Inferior parietal cortex (tissue), 1 donor: ENCODE data around the gene RPS21.

ENCODE experiments used
- DNase-seq: peaks from one replicate; pipeline ENCODE4 v3.0.0-alpha.2; 2016; ENCODE audit errors: extremely low spot score

RPS21 gene

DNA sequence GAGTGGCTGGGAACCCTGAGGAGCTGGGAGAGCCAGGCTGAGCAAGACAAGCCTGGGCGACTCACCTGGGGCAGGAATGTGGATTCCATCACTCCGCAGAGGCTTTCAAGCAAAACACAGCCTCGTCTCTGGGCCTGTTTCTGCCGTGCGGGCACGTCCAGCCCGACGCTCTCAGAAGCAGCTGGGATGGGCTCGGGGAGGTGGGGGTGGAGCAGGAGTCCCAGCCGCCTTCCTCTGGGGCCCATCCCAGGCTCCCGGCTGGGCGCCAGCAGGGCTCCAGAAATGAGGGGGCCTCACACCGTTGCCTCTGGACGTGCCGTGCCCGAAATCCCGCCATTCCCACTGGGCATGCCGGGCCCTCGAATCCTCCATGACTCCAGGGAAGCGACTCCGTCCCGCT lies 8.7 kb upstream of the RPS21 start:
- DNase-seq = no peak

GRCh38 chr20:62381202-62381797 lies 5.6 kb upstream of the RPS21 start:
- DNase-seq = no peak

- no peak for DNase-seq
Measured at GRCh38 chr20:62381842-62382241, 5.1 kb upstream of the RPS21 start.

- peak; percentile 74 for DNase-seq
Measured at GRCh38 chr20:62382306-62383198, 4.4 kb upstream of the RPS21 start.

GRCh38 chr20:62387219-62387913 lies 463 bp downstream of the RPS21 start:
- no peak for DNase-seq

DNA sequence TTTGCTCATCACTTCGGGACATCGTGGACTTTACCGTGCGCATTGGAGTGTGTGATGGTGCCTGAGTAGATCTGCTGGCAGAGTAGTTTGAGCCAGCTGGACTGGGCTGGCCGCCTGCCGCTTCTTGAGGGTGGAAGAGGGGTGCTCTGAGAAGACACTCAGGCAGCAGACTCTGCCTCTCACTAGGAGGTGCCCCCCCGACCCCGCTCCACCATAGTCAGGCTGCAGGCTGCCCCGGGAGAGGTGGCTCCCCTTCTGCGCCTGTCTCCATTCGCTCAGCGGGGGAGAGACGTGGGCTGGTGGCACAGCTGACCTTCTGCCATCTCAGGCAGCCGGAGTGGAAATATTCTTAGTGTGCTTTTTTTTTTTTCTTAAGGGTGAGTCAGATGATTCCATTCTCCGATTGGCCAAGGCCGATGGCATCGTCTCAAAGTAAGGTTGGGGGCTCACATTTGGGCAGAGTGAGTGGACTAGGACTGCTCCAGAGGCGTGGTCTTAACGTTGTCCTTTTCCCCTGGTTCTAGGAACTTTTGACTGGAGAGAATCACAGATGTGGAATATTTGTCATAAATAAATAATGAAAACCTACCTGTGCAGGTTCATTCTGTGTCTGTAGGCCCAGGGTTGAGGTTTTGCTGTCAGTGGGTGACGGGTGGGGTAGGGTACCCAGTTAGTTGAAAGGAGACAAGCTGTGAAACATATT lies 1.2 kb downstream of the RPS21 start:
- no peak for DNase-seq

GRCh38 chr20:62388839-62389600 lies 2.1 kb downstream of the RPS21 start:
- DNase-seq = no peak

DNA sequence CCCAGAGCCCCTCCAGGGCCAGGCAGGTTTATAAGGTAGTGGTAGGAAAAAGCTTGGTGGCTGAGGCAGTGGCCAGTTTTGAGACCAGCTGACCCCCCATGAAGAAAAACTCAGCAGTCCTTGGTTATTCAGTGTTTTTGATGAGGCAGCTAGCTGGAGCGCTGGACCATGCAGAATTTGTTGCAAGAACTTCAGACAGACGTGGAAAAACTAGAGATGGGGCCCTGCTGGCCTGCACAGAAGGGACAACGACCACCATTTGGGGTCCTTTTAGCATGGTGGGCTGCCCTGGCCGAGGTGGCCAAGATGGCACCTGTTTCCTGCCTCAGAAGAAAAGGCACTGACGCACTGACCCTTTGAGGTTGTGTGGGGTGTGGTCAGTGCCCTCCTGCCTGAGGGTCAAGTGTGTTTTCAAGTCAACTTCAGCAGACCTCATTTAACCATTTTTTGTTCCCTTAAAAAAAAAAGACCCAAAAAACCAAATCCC lies 2.7 kb downstream of the RPS21 start:
- DNase-seq = no peak

- DNase-seq = peak; percentile 50
Measured at GRCh38 chr20:62390317-62391164, 3.6 kb downstream of the RPS21 start.

GRCh38 chr20:62391165-62392076 lies 4.5 kb downstream of the RPS21 start:
- DNase-seq = no peak

GRCh38 chr20:62392077-62392418 lies 5.1 kb downstream of the RPS21 start:
- DNase-seq = no peak

DNA sequence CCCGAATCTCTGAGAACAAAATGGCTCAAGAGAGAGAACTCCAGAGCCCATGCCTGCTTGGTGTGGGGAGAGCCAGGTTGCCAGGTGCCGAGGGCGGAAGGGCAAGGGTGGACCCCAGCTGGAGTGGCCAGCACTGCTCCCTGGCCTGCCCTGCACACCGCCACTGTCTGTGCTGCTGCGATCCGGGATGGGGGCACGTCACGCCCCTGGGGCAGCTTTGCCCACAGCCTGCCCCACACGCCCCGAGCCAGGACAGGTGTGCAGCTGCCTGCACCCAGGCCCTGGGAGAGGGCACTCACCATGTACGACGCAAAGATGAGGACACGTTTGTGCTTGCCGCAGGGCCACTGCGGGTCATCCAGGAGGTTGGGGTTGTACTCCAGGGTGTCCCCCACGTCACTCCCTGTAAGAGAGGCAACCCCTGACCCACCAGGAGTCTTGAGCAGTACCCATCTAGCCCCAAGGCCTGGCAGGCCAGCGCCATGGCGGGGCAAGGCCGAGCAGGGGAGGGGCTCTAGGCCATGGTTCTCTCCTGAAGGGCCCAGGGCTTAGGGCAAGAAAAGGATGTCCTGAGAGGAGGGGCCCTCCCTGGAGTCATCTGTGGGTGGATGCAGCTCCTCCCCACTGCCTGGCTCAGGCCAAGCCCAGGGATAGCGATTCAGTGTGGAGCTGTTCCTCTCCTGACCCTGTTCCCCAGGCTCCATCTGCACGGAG lies 5.9 kb downstream of the RPS21 start:
- DNase-seq = no peak

DNA sequence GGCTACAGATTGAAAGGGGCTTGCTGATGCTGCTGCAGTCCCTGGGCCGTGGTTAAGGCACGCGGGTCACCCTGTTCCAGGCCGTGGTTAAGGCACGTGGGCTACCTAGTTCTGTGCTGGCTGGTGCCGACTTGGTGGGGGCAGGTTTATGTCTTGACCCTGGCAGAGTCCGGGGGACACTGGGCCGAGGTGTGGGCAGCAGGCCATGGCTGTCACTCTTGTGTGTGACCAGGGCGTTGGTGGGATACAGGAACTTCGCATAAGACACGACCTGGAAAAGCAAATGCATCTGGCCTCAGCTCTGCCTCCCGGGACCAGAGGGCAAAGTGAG lies 6.4 kb downstream of the RPS21 start:
- no peak for DNase-seq

DNA sequence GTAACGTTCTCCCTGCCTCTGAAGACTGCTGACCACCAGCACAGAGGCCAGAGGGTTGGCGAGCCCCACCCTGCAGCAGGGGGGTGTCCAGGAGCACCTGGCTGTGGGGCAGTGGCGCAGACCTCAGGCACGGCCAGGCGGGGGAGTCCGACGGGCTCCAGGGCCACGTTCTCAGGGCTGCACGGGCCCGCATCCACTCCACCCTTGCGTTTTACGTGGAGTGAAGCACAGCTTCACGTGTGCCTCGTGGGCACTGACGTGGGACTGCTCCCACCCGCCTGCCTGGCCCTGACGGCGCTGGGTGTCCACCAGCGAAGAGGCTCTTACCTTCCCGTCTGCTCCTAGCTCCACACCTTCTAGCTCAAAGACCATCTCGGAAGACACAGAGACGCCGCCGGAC lies 6.9 kb downstream of the RPS21 start:
- no peak for DNase-seq

GRCh38 chr20:62394248-62395245 lies 7.6 kb downstream of the RPS21 start:
- no peak for DNase-seq

DNA sequence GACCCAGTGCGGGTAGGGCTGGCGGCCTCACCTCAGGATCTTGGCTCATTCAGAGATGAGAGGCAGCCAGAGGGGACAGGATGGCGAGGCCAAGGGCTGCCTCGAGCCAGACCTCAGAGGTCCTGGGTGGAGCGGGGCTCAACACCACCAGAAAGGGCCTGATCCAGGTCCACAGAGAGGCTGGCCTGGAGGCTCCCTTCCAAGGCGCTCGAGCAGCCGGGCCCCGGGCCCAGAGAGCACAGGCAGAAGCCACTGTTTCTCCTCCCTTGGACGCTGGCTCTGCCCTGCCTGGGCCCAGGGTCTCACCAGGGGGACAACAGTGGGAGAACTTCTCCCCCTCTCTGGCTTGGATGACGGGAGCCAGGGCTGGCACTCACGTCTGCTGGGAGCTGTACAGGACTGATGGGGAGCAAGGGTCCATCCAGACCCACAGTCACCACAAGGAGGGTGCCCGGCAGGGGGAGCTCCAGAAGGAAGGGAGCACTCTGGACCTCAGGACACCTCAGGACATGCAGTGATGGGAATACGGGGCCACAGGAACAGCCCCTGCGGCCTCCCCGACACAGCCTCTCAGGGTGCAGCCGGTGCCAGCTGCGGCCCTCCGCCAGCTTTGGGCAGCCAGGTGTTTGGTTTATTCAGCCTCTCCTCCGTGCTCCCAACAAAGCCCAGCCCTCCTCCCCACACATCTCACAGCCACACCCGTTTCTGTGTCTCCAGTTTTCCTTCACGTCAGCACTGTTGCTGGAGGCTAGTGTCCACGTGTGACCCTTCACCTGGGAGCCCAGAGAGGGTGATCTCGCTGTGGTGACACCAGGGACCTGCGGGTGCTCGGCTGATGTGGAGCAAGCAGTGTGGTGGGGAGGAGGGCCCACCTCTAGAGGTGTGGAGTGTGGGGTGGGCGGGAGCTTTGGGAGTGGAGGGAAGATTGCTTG lies 8.7 kb downstream of the RPS21 start:
- DNase-seq = no peak
